Stimulated activated CD8-positive, alpha-beta memory T cell treated with anti-CD3 and anti-CD28 coated beads, Interleukin-15, amount 100 ng/mL, for 4 hours (primary cell): ENCODE measurements around the gene CDHR2.

Source experiments
- DNase-seq, 2 donors: peaks; one replicate each; pipeline ENCODE4 v3.0.0-alpha.2; 2020; ENCODE audit warnings: low read depth in 2 of 2

CDHR2 gene

GRCh38 chr5:176640616-176641015 is 91.5 kb downstream of the CDHR2 start:
- DNase-seq = no peak

- DNase-seq = no peak
Measured at GRCh38 chr5:176642675-176643490, 93.7 kb downstream of the CDHR2 start.

- no peak for DNase-seq
Measured at GRCh38 chr5:176643491-176644219, 94.5 kb downstream of the CDHR2 start.

- no peak for DNase-seq
Measured at GRCh38 chr5:176644294-176644693, 95.2 kb downstream of the CDHR2 start.

GRCh38 chr5:176644878-176645670 is 95.9 kb downstream of the CDHR2 start:
- DNase-seq = no peak
